ENCODE results near the gene KDM7A. TPM values are rescaled to one million over a fixed set of nuclear protein-coding genes. Genes with fewer than 3 reads are reported as not detected.

Gene KDM7A
- polyA plus RNA-seq, 1 experiment, result 3.8 TPM

DNA sequence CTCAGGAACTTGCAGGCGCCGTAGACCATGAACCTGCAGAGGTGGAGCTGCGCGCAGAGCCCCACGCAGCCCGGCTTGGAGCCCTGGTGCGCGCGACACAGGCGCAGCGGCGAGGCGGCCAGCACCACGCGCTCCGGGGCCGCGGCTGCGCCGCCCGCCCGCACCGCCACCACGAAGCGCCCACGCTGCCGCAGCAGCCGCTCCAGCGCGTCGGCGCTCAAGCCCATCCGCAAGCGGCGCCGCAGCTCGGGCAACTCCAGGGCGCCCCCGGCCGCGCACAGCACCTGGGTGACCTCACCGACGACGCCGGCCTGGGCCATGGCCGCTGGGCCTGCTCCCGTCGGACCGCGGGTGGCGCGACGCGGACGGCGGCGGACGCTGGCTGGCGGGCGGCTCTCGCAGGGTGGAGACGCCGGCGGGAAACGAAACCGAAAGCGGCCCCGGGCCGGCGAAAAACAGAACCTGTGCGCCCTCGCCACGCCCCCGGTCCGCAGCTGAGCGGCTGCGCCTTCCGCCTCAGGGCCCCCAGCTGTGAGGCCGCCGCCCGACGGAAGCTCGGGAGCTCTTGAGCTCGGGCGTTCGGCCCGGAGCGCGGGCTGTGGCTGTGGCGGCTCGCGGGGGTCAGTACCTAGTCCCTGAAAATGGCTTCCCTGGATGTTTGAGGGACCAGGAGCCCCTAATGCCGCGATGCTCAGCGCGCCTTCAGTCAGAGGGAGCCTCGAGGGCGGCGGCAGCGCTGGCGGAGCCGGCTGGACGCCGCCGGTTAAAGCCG, 114.1 kb downstream of the KDM7A start, which contains the start of gene PARP12:
TSS of gene PARP12 (minus strand) at position 424 of the 772 bp plus-strand sequence. CDS start at position 320, 104 bp downstream.
- CTCF ChIA-PET, result interaction anchor here (1.2 kb wide), 1 partner anchor 254 kb away, joined by 5 read pairs; no protein-coding TSS in a partner anchor
- peak within 1 kb of the TSS; percentile 61 for H3K27ac ChIP-seq (ENCODE audit: low read depth, low read length)

GRCh38 chr7:140062118-140062527, 114.7 kb downstream of the KDM7A start:
- Histone ChIP-seq H3K27me3 (ENCODE audit: control insufficient read depth, insufficient read depth, low read length) (no peaks in the 10 kb centered on the region), H3K27ac (ENCODE audit: low read depth, low read length) (no peak overlapping the region), H3K9me3 (ENCODE audit: control insufficient read depth, insufficient read depth, low read length) (no peaks in the 10 kb centered on the region; the same call in 1 of the 2 replicates), H3K4me3 (ENCODE audit: low read depth, low read length) (peak overlapping the region; percentile 66)
- DNase-seq (ENCODE audit: low read depth, low spot score), result no peak
- TF ChIP-seq, protein P1, sequence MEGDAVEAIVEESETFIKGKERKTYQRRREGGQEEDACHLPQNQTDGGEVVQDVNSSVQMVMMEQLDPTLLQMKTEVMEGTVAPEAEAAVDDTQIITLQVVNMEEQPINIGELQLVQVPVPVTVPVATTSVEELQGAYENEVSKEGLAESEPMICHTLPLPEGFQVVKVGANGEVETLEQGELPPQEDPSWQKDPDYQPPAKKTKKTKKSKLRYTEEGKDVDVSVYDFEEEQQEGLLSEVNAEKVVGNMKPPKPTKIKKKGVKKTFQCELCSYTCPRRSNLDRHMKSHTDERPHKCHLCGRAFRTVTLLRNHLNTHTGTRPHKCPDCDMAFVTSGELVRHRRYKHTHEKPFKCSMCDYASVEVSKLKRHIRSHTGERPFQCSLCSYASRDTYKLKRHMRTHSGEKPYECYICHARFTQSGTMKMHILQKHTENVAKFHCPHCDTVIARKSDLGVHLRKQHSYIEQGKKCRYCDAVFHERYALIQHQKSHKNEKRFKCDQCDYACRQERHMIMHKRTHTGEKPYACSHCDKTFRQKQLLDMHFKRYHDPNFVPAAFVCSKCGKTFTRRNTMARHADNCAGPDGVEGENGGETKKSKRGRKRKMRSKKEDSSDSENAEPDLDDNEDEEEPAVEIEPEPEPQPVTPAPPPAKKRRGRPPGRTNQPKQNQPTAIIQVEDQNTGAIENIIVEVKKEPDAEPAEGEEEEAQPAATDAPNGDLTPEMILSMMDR (IDR thresholded peaks at IDR 0.05; ENCODE audit: low read depth, low read length), result no peak
- ChIA-PET POLR2A (no interaction called here), CTCF (interaction anchor here (1.2 kb wide), 1 partner anchor 255 kb away, joined by 5 read pairs; no protein-coding TSS in a partner anchor)

More for the DNA sequence above, 114.1 kb downstream of the KDM7A start, which contains the start of gene PARP12:
- Histone ChIP-seq H3K9me3 (ENCODE audit: control insufficient read depth, insufficient read depth, low read length) (peaks cover 3% of the 10 kb centered on the region; the same call in 1 of the 2 replicates), H3K4me3 (ENCODE audit: low read depth, low read length) (peak within 1 kb of the TSS; percentile 66), H3K27me3 (ENCODE audit: control insufficient read depth, insufficient read depth, low read length) (no peaks in the 10 kb centered on the region)
- DNase-seq (ENCODE audit: low read depth, low spot score), result peak; percentile 54
- POLR2A ChIA-PET, result no interaction called here
- TF ChIP-seq, protein P1 (IDR thresholded peaks at IDR 0.05; ENCODE audit: low read depth, low read length), result no peak

DNA sequence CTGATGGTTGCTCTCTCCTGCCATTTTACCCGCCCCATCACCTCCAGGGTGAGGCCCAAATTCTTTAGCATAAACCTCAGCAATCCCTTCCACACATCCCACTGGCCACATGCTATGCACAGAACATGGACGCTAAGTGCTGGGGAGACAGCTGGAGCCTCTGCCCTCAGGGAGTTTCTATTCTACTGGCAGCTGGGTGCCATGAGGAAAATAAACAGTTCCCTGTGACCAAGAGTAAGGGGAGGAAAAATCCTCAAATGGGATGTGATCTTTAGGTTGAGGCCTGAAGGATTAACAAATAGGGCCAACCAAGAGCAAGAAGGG, 115.2 kb downstream of the KDM7A start:
- DNase-seq (ENCODE audit: low read depth, low spot score), result no peak
- Histone ChIP-seq H3K27me3 (ENCODE audit: control insufficient read depth, insufficient read depth, low read length) (no peaks in the 10 kb centered on the region), H3K27ac (ENCODE audit: low read depth, low read length) (no peak overlapping the region), H3K4me3 (ENCODE audit: low read depth, low read length) (no peak overlapping the region), H3K9me3 (ENCODE audit: control insufficient read depth, insufficient read depth, low read length) (no peaks in the 10 kb centered on the region; the same call in 1 of the 2 replicates)
- TF ChIP-seq, protein P1 (IDR thresholded peaks at IDR 0.05; ENCODE audit: low read depth, low read length), result no peak
- POLR2A ChIA-PET, result no interaction called here
- CTCF ChIA-PET, result no interaction called here

GRCh38 chr7:140060788-140061606, 115.8 kb downstream of the KDM7A start:
- TF ChIP-seq, protein P1 (IDR thresholded peaks at IDR 0.05; ENCODE audit: low read depth, low read length), result no peak
- no peaks in the 10 kb centered on the region; the same call in 1 of the 2 replicates for H3K9me3 ChIP-seq (ENCODE audit: control insufficient read depth, insufficient read depth, low read length)
- POLR2A ChIA-PET, result interaction anchor here (0.6 to 1.1 kb wide), 3 partner anchors 83 to 646 kb away, joined by 3 to 5 read pairs (median 3); no protein-coding TSS in a partner anchor
- CTCF ChIA-PET, result interaction anchor here (1.1 kb wide), 1 partner anchor 561 kb away, joined by 3 read pairs; no protein-coding TSS in a partner anchor
- DNase-seq (ENCODE audit: low read depth, low spot score), result peak; percentile 44
- no peak overlapping the region for H3K4me3 ChIP-seq (ENCODE audit: low read depth, low read length)
- peak overlapping the region; percentile 21 for H3K27ac ChIP-seq (ENCODE audit: low read depth, low read length)
- no peaks in the 10 kb centered on the region for H3K27me3 ChIP-seq (ENCODE audit: control insufficient read depth, insufficient read depth, low read length)
